OCI-LY7 (cell line): ENCODE results near the gene LONP2. TPM values are rescaled to one million over a fixed set of nuclear protein-coding genes. Genes with fewer than 3 reads are reported as not detected.
A peak's percentile ranks its signal among the peaks of the same experiment; 100 is the strongest.

Experiments
- BruUV-seq: library from RNA; stranded (reverse); fragments of 400-500 nt; replicated peaks from 2 replicates; lab custom pipeline; 2021; lab: Mats Ljungman, UMichigan
- CTCF ChIA-PET: fragments of 300-600 bp; sonication (Branson Sonifier 250); formaldehyde crosslinking; loops from one replicate; lab custom pipeline; 2022; ENCODE audit warnings: antibody characterized with exemption; ENCODE audit not compliant: unreplicated experiment; lab: Charles Lee
- POLR2A ChIA-PET: fragments of 300-600 bp; sonication (Branson Sonifier 250); formaldehyde crosslinking; loops from one replicate; lab custom pipeline; 2022; ENCODE audit warnings: antibody characterized with exemption; lab: Charles Lee
- DNase-seq: peaks from one replicate; pipeline ENCODE4 v3.0.0-alpha.2; 2015; ENCODE audit warnings: low spot score
- H2AFZ ChIP-seq: fragments of 200-600 bp; sonication (generic), shearing (Covaris generic); 2 replicates; pipeline ENCODE4 v1.6.1; 2014; ENCODE audit warnings: mild to moderate bottlenecking, antibody characterized with exemption, low read length, moderate library complexity
- H3K27ac ChIP-seq: fragments of 200-600 bp; sonication (generic); 2 replicates; pipeline ENCODE4 v1.5.1; 2014; ENCODE audit warnings: mixed run types, low read depth, mild to moderate bottlenecking, moderate library complexity, low read length, inconsistent platforms; ENCODE audit not compliant: poor library complexity, severe bottlenecking
- H3K36me3 ChIP-seq: fragments of 200-600 bp; sonication (generic); 2 replicates; pipeline ENCODE4 v1.6.1; 2014; ENCODE audit warnings: mild to moderate bottlenecking, antibody characterized with exemption, low read length, moderate library complexity, mixed read lengths; ENCODE audit not compliant: insufficient read depth
- H3K4me1 ChIP-seq: fragments of 200-600 bp; sonication (generic); 2 replicates; pipeline ENCODE4 v1.5.1; 2014; ENCODE audit warnings: mild to moderate bottlenecking, low read length; ENCODE audit not compliant: insufficient read depth, poor library complexity, severe bottlenecking
- H3K4me2 ChIP-seq: fragments of 200-600 bp; sonication (generic); 2 replicates; pipeline ENCODE4 v1.6.1; 2014; ENCODE audit warnings: mild to moderate bottlenecking, low read length
- H3K4me3 ChIP-seq: fragments of 200-600 bp; sonication (generic); 2 replicates; pipeline ENCODE4 v1.5.1; 2014; ENCODE audit warnings: mild to moderate bottlenecking, low read depth, low read length; ENCODE audit not compliant: poor library complexity, severe bottlenecking
- H3K79me2 ChIP-seq: fragments of 200-600 bp; sonication (generic); 2 replicates; pipeline ENCODE4 v1.6.1; 2016; ENCODE audit warnings: low read depth, mild to moderate bottlenecking, low read length, moderate library complexity, mixed read lengths; ENCODE audit not compliant: insufficient read depth
- H3K9me2 ChIP-seq: fragments of 200-600 bp; sonication (generic); 2 replicates; pipeline ENCODE4 v1.6.1; 2016; ENCODE audit warnings: mild to moderate bottlenecking, low read length, mixed read lengths; ENCODE audit not compliant: insufficient read depth
- H3K9me3 ChIP-seq: fragments of 200-600 bp; sonication (generic); 2 replicates; pipeline ENCODE4 v1.6.1; 2014; ENCODE audit warnings: mild to moderate bottlenecking, mixed run types, low read length, mixed read lengths
- H4K20me1 ChIP-seq: fragments of 200-600 bp; sonication (generic); 2 replicates; pipeline ENCODE4 v1.6.1; 2014; ENCODE audit warnings: mild to moderate bottlenecking, antibody characterized with exemption, low read length, moderate library complexity, mixed read lengths; ENCODE audit not compliant: insufficient read depth
- EZH2phosphoT487 ChIP-seq: fragments of 200-600 bp; sonication (generic); IDR thresholded peaks from 2 replicates; pipeline ENCODE4 v1.6.1; 2018; ENCODE audit warnings: low read depth, borderline replicate concordance, mild to moderate bottlenecking, mixed run types, antibody characterized with exemption, low read length, moderate library complexity, mixed read lengths
- intact Hi-C: fragments of 100-400 bp; cut with micrococcal nuclease; formaldehyde crosslinking; loops from one replicate; pipeline ENCODE4 v1.10.0; 2022; ENCODE audit not compliant: unreplicated experiment
- total RNA-seq, 2 experiments: library from RNA; depleted of rRNA in 1 of 2; stranded (reverse); fragments of >200 nt in 1 of 2; shearing (Covaris generic) in 1 of 2; gene quantifications; 2 replicates each; pipeline ENCODE4 v1.2.3, GENCODE V29; 2014 to 2022
- TF ChIP-seq, protein P1 (sequence below): fragments of 200-600 bp; sonication (generic); conservative IDR thresholded peaks from 2 replicates; pipeline ENCODE4 v1.5.1; 2014; ENCODE audit warnings: mild to moderate bottlenecking, antibody characterized with exemption, low read length, moderate library complexity, mixed read lengths

Gene LONP2
- total RNA-seq, 2 experiments from 2014 or later = 13.0 to 23.3 TPM

DNA sequence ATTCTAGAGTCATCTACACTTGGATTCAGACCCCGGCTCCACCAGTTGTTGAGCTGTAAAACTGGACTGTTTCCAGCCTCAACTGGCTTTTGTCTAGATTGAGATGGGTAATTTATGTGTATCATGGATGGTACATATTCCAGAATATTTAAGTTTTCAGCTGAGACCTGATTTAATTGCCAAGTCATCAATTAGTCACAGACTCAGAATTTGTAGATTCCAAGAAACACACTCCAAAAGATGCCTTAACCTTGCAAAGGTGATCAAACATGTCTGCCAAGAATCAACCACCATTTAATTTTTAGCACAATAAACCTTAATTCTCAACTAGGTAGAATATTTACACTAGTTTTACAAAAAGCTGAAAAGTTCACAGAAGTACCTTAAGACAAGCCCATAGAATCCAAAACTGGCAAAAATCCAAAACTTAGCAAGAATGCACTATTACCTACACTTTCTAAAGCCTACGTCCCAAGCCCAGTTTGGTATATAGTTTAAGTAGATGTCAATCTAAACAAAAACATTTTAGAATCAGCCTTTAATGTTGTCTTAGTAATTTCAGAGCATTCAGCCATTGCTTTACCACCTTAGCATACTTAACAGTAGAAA lies 123.4 kb downstream of the LONP2 start:
- H3K36me3 ChIP-seq = no peaks in the 10 kb centered on the region
- CTCF ChIA-PET = no interaction called here
- intact Hi-C loops = no loop called here
- H3K4me2 ChIP-seq = 0 out of 2 replicates have a peak overlapping the region, but pooled peaks have one; percentile 57
- peaks cover 86% of the 10 kb centered on the region for H3K79me2 ChIP-seq
- no TSS peak for BruUV-seq
- no peak for DNase-seq
- no peaks in the 10 kb centered on the region for H3K9me3 ChIP-seq
- no peak overlapping the region for H3K4me3 ChIP-seq
- no peaks in the 10 kb centered on the region for H3K9me2 ChIP-seq
- no peak overlapping the region for H2AFZ ChIP-seq
- TF ChIP-seq, protein P1, sequence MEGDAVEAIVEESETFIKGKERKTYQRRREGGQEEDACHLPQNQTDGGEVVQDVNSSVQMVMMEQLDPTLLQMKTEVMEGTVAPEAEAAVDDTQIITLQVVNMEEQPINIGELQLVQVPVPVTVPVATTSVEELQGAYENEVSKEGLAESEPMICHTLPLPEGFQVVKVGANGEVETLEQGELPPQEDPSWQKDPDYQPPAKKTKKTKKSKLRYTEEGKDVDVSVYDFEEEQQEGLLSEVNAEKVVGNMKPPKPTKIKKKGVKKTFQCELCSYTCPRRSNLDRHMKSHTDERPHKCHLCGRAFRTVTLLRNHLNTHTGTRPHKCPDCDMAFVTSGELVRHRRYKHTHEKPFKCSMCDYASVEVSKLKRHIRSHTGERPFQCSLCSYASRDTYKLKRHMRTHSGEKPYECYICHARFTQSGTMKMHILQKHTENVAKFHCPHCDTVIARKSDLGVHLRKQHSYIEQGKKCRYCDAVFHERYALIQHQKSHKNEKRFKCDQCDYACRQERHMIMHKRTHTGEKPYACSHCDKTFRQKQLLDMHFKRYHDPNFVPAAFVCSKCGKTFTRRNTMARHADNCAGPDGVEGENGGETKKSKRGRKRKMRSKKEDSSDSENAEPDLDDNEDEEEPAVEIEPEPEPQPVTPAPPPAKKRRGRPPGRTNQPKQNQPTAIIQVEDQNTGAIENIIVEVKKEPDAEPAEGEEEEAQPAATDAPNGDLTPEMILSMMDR = no peak
- TF ChIP-seq EZH2phosphoT487 = no peak
- peaks cover 32% of the 10 kb centered on the region for H4K20me1 ChIP-seq
- H3K4me1 ChIP-seq = peaks cover 21% of the 10 kb centered on the region
- no peak overlapping the region for H3K27ac ChIP-seq
- POLR2A ChIA-PET = interaction anchor here (0.6 to 2.2 kb wide), 3 partner anchors 13 to 1396 kb away, joined by 3 to 11 read pairs (median 5); no protein-coding TSS in a partner anchor

DNA sequence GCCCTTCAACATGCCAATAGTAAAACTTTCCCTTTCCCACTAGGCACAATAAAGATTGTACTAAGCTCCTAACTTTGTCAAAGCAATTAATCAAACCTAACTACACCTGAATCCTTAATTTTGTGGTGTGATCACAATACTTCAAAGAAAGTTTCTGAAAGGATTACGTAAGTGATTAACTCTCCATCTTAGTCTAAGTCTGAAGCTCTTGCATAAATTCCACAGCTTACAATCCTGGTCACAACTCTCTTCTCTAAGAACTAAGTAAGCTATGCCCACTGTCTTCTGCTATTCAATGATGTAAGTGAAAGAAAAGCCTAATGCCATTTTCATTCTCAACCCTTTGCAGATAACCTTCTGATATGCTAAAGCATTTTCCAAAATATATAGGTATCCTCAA lies 125.7 kb downstream of the LONP2 start:
- intact Hi-C loops = no loop called here
- no peaks in the 10 kb centered on the region for H3K9me2 ChIP-seq
- peaks cover 21% of the 10 kb centered on the region for H3K4me1 ChIP-seq
- DNase-seq = no peak
- no TSS peak for BruUV-seq
- ChIA-PET POLR2A (interaction anchor here (0.7 to 1.2 kb wide), 7 partner anchors 11 to 971 kb away, joined by 3 to 4 read pairs (median 3); no protein-coding TSS in a partner anchor), CTCF (interaction anchor here (0.9 to 1.5 kb wide), 2 partner anchors 14 to 254 kb away, joined by 3 to 5 read pairs; no protein-coding TSS in a partner anchor)
- H3K9me3 ChIP-seq = no peaks in the 10 kb centered on the region
- H3K4me2 ChIP-seq = no peak overlapping the region
- TF ChIP-seq EZH2phosphoT487 = no peak
- TF ChIP-seq, protein P1 = no peak
- no peak overlapping the region for H3K4me3 ChIP-seq
- H3K27ac ChIP-seq = no peak overlapping the region
- no peak overlapping the region for H2AFZ ChIP-seq
- H4K20me1 ChIP-seq = peaks cover 51% of the 10 kb centered on the region
- no peaks in the 10 kb centered on the region for H3K36me3 ChIP-seq
- peaks cover 88% of the 10 kb centered on the region for H3K79me2 ChIP-seq

- POLR2A ChIA-PET = interaction anchor here (0.8 kb wide), 1 partner anchor 24 kb away, joined by 3 read pairs; no protein-coding TSS in a partner anchor
Observed at GRCh38 chr16:48370229-48370628, 126.1 kb downstream of the LONP2 start.

More at GRCh38 chr16:48370229-48370628, 126.1 kb downstream of the LONP2 start:
- no peak for DNase-seq
- H3K36me3 ChIP-seq = no peaks in the 10 kb centered on the region
- peaks cover 21% of the 10 kb centered on the region for H3K4me1 ChIP-seq
- H3K4me3 ChIP-seq = no peak overlapping the region
- H3K27ac ChIP-seq = no peak overlapping the region
- peaks cover 89% of the 10 kb centered on the region for H3K79me2 ChIP-seq
- no peaks in the 10 kb centered on the region for H3K9me2 ChIP-seq
- H2AFZ ChIP-seq = no peak overlapping the region
- peaks cover 55% of the 10 kb centered on the region for H4K20me1 ChIP-seq
- H3K9me3 ChIP-seq = no peaks in the 10 kb centered on the region
- CTCF ChIA-PET = interaction anchor here (1.5 kb wide), 1 partner anchor 253 kb away, joined by 5 read pairs; no protein-coding TSS in a partner anchor
- no peak for TF ChIP-seq EZH2phosphoT487
- TF ChIP-seq, protein P1 = no peak
- H3K4me2 ChIP-seq = no peak overlapping the region
- intact Hi-C loops = no loop called here
- BruUV-seq = no TSS peak
